ENCODE results near the gene CD82.

The CD82 gene

DNA sequence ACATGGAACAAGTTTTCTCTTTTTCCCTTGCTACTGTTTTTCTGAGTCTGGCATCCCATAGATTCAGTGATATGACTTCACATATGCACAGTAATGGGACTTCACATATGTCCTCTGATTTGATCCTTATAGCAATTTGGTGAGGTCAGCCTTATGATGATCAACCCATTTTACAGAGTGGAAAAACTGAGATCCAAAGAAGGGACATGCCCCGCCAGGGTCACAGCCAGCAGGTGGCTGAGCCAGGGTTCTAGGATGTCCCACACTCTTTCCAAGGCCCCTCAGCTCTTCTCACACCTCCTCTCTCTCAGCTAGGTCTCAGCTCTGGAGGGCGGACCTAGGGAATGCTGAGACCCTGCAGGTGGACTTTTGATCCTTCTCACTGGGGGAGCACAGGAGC, 44.3 kb upstream of the CD82 start:
- ChIA-PET CTCF (no interaction called here), POLR2A (ENCODE audit: low non-redundant PET) (no interaction called here)
- no peak for DNase-seq (ENCODE audit: low spot score)
- H3K27ac ChIP-seq: no peak overlapping the region
- TF ChIP-seq, protein P1, sequence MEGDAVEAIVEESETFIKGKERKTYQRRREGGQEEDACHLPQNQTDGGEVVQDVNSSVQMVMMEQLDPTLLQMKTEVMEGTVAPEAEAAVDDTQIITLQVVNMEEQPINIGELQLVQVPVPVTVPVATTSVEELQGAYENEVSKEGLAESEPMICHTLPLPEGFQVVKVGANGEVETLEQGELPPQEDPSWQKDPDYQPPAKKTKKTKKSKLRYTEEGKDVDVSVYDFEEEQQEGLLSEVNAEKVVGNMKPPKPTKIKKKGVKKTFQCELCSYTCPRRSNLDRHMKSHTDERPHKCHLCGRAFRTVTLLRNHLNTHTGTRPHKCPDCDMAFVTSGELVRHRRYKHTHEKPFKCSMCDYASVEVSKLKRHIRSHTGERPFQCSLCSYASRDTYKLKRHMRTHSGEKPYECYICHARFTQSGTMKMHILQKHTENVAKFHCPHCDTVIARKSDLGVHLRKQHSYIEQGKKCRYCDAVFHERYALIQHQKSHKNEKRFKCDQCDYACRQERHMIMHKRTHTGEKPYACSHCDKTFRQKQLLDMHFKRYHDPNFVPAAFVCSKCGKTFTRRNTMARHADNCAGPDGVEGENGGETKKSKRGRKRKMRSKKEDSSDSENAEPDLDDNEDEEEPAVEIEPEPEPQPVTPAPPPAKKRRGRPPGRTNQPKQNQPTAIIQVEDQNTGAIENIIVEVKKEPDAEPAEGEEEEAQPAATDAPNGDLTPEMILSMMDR (conservative IDR thresholded peaks at IDR 0.05; ENCODE audit: low read depth): no peak

DNA sequence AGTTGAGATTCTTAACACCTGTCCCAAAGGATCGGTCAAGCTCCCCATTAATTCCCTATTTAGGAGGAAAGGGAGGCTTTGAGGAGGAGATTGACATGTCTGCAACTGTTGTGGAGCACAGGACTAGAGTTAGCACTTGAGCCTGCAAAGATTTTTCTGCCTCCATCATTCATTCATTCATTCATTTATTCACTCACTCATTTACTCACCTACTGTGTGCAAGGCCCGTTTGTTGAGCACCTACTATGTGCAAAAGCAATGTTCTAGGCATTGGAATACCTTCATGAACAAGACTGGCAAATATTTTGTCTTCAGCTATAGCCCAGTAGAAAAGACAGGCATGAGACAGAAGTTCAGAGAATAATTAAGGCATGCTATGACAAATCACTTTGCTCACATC, 43.2 kb upstream of the CD82 start:
- H3K27ac ChIP-seq: no peak overlapping the region
- ChIA-PET POLR2A (ENCODE audit: low non-redundant PET) (no interaction called here), CTCF (interaction anchor here (0.6 to 0.7 kb wide), 2 partner anchors 13 to 364 kb away, joined by 3 read pairs; no protein-coding TSS in a partner anchor)
- TF ChIP-seq, protein P1 (conservative IDR thresholded peaks at IDR 0.05; ENCODE audit: low read depth): no peak
- no peak for DNase-seq (ENCODE audit: low spot score)

DNA sequence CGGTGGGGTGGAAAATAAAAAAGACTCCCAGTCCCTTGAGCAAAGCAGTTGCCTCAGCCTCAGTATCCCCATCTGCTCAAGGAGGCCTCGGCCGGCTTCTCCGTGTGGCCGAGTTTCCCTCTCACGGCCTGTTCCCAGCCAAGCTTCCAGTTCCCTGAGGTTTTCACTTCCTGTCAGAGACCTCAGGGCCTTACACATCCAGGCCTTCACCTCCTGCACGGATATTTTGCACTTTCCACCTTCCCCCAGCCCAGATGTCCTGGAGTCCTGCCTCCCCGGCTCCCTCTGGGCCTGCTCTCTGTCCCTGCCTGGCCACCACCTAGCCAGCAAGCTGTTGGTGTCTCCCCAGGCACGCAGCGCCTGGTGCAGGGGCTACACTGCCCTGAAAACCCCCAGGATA, 41.1 kb upstream of the CD82 start:
- H3K27ac ChIP-seq: no peak overlapping the region
- no peak for DNase-seq (ENCODE audit: low spot score)
- ChIA-PET POLR2A (ENCODE audit: low non-redundant PET) (no interaction called here), CTCF (interaction anchor here (0.5 to 1.5 kb wide), 6 partner anchors 10 to 711 kb away, joined by 3 to 6 read pairs (median 4); no protein-coding TSS in a partner anchor)
- TF ChIP-seq, protein P1 (conservative IDR thresholded peaks at IDR 0.05; ENCODE audit: low read depth): no peak

DNA sequence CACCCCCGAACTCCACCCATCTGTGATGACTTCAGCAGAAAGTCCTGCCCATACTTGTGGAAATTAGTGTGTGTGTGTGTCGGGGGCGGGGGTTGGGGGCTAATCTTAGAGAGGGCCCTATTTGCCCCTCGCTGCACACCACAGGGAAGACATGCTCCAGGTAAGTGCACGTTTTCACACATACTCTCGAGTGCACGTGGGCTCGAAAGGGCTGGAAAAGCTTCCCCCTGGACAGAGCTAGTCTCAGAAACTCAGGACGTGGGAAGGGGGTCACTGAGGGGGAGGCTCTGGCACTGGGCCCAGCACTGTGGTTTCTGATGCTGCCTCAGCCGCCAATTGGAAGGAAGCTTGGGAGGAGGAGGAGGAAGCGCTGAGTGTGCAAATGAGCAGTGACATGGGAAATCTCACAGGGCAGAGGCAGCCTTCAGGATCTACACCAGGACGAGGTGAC, 40.7 kb upstream of the CD82 start:
- POLR2A ChIA-PET (ENCODE audit: low non-redundant PET): no interaction called here
- CTCF ChIA-PET: interaction anchor here (0.5 to 1.1 kb wide), 4 partner anchors 22 to 711 kb away, joined by 3 to 6 read pairs (median 4); no protein-coding TSS in a partner anchor
- no peak overlapping the region for H3K27ac ChIP-seq
- DNase-seq (ENCODE audit: low spot score): no peak
- TF ChIP-seq, protein P1 (conservative IDR thresholded peaks at IDR 0.05; ENCODE audit: low read depth): no peak

DNA sequence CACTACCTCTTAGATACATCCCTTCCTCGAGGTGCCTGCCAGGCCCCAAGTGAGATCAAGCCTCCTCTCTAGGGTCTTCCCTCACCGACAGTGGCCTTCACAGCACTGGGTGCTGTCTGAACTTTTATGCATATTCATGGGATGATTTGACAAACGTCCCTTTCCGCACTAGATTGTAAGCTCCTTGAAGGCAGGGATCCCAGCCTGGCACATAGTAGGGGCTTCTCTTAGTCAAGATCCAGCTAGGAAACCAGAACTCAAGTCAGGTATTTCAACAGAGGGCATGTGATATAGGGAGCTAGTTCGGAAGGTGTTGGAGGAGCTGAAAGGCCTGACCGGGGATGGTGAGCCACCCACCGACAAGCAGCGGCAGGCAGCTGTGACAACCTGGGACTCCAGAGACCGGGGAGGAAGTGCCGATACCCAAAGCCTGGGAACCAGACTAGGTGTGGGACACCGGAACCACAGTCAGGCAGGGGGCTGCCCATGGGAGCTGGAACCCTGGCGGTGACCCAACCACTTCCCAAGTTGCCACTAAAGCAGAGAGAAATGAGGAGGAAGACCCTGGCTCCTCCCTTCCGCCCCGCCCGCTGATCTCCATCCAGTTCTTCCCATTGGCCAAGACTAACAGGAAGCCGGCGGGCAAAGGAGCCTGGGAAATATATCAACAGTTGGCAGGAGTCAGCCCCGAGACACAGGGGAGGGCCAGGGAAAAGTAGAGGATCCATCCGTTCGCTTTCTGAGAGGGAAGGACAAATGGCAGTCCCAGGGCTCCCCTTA, 39.8 kb upstream of the CD82 start:
- DNase-seq (ENCODE audit: low spot score): no peak
- H3K27ac ChIP-seq: no peak overlapping the region
- ChIA-PET POLR2A (ENCODE audit: low non-redundant PET) (no interaction called here), CTCF (no interaction called here)
- TF ChIP-seq, protein P1 (conservative IDR thresholded peaks at IDR 0.05; ENCODE audit: low read depth): no peak

DNA sequence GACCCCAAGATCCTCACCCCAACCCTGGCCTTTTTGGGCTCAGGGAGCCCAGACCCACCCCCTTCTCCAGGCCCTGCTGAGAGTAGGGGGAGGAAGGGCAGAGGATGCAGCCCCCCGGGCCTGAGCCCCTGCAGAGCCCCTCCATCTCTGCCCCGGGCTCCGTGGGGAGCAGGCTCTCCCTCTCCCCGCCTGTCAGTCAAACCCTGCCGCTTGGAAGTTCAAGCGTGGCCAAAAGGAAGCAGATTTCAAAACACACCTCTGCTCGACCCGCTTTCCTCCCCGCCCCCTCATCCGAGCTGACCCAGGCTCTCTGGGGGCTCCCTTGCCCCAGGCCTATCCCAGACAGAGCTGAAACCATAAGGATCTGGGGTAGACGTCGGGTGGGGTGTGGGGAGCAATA, 39.0 kb upstream of the CD82 start:
- CTCF ChIA-PET: no interaction called here
- no peak overlapping the region for H3K27ac ChIP-seq
- no peak for DNase-seq (ENCODE audit: low spot score)
- POLR2A ChIA-PET (ENCODE audit: low non-redundant PET): no interaction called here
- TF ChIP-seq, protein P1 (conservative IDR thresholded peaks at IDR 0.05; ENCODE audit: low read depth): no peak
